ENCODE measurements around the gene IL6.
"Not testable (repeated sequence)": the region's sequence is repeated elsewhere in the genome, so short reads cannot be mapped to it uniquely, and the experiment has no call there.

IL6 gene

GRCh38 chr7:22729180-22729825, 2.3 kb downstream of the IL6 start:
- DNase-seq, result no peak

GRCh38 chr7:22730066-22730710, 3.2 kb downstream of the IL6 start:
- no peak for DNase-seq

DNA sequence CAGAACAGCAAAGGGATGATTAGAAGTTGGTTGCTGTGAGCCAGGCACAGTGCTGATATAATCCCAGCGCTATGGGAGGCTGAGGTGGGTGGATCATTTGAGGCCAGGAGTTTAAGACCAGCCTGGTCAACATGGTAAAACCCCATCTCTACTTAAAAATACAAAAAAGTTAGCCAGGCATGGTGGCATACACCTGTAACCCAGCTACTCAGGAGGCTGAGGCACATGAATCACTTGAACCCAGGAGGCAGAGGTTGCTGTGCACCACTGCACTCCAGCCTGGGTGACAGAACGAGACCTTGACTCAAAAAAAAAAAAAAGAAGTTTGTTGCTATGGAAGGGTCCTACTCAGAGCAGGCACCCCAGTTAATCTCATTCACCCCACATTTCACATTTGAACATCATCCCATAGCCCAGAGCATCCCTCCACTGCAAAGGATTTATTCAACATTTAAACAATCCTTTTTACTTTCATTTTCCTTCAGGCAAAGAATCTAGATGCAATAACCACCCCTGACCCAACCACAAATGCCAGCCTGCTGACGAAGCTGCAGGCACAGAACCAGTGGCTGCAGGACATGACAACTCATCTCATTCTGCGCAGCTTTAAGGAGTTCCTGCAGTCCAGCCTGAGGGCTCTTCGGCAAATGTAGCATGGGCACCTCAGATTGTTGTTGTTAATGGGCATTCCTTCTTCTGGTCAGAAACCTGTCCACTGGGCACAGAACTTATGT, 4.1 kb downstream of the IL6 start:
- peak; percentile 39 for DNase-seq

GRCh38 chr7:22731766-22732165, 4.8 kb downstream of the IL6 start:
- no peak for DNase-seq

GRCh38 chr7:22732556-22733126, 5.6 kb downstream of the IL6 start:
- DNase-seq, result peak; percentile 22

- peak; percentile 22 for DNase-seq
These were observed 6.8 kb downstream of the IL6 start for GRCh38 chr7:22733761-22734160.

DNA sequence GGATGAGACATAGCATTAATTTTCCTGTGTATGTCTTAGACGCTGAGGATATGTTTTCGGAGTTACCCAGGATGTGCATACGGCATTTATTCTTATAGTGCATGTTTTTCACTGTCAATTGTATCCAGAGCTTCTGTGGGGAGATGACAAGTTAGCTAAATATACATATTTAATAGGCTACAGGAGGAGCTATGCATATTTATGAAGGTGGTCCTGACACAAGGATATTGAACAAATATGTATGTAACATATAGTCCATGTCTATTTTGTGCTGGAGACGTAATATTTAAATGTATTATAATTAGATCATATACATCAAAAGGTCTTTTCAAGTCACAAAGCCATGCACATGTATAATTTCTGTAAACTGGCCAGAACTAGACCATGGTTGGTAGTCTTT, 16.0 kb downstream of the IL6 start:
- DNase-seq, result no peak

GRCh38 chr7:22751341-22751740, 24.3 kb downstream of the IL6 start:
- no peak for DNase-seq

DNA sequence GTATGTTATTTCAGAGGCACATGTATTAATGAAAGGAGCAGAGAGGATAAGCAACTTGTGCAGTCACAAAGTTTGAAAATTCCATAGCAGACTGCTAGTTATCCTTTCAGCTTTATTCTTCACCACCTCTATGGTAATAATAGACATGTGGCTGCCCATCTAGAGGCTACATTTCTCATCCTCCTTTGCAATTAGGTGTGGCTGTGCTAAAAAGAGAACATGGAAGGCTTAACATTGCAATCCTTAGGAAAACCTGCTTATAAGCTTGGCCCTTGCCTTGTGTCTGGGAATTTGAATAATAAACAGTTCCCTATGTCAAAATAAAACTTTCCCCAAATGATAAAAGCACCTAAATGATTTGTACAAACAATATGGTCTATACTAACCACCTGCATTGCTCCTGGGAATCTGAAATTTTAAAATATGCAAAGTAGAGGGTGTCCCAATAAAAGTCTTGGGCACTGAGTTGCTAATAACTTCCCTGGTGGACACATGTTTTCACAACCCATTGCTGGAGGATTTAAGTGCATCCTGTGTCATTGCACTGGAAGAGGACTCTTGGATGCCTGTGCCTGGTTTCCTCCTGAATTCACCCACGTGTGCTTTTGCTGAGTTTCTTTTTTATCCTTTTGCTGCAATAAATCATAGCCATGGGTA, 30.5 kb downstream of the IL6 start:
- DNase-seq, result no peak

- no peak for DNase-seq
These were observed 31.6 kb downstream of the IL6 start for GRCh38 chr7:22758576-22758975.

- DNase-seq, result no peak
These were observed 32.7 kb downstream of the IL6 start for GRCh38 chr7:22759721-22760120.

GRCh38 chr7:22762866-22763265, 35.9 kb downstream of the IL6 start:
- DNase-seq, result no peak

- DNase-seq, result no peak
These were observed 38.6 kb downstream of the IL6 start for GRCh38 chr7:22765609-22766008.

DNA sequence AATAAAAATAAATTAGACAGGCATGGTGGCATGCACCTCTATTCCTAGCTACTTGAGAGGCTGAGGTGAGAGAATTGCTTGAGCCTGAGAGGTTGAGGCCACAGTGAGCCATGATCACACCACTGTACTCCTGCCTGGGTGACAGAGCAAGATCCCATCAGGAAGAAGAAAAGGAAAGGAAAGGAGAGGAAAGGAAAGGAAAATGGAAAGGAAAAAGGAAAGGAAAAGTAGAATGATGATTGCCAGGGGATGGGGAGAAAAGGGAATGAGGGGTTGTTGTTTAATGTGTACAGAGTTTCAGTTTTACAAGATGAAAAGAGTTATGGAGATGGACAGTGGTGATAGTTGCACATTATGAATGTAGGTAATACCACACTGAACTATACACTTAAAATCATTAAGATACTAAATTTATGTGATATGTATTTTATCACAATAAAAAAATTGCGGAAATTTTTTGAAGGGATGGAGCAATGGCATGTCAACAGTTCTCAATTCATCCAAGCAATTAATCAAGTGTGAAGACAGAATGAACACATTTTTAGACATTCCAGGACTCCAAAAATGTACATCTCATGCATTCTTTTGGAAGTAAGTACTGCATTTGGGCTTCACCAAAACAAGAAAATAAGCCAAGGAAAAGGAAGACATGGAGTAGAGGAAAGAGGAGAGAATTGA, 44.3 kb downstream of the IL6 start:
- no peak for DNase-seq

GRCh38 chr7:22771872-22772228, 44.9 kb downstream of the IL6 start:
- DNase-seq, result no peak

DNA sequence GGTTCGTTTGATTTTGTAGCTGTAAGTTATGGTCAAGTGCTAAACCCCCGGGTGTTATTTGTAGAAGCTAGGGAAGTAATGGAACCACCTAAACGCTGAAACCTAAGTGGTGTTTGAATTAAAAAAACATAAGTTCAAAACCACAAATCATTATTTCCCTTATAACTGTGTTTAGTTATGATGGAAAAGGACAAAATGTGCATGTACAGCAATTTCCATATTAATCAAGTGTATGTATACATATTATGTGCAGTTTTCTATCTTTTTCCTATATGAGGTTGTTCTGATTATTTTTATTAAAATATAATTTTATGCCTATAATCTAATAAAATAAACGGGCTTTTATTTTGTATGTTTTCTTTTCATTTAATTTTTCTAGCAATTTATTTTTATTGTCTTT, 45.9 kb downstream of the IL6 start:
- DNase-seq, result no peak

- DNase-seq, result no peak
These were observed 50.0 kb downstream of the IL6 start for GRCh38 chr7:22776964-22777363.

- not testable (repeated sequence) for DNase-seq
These were observed 52.8 kb downstream of the IL6 start for GRCh38 chr7:22779730-22780323.

GRCh38 chr7:22781230-22781711, 54.3 kb downstream of the IL6 start:
- no peak for DNase-seq

Data from activated CD4-positive, alpha-beta T cell treated with anti-CD3 and anti-CD28 coated beads, Interleukin-10, Interleukin-2, amounts not matched to agents 100 ng/mL and 50 ng/mL, durations not matched to agents 16 hours and 8 hours (primary cell).